Hepatocyte (in vitro differentiated cells): Measurements from ENCODE around the gene CFAP54.

Experiments
- EZH2 ChIP-seq: fragments of 200-600 bp; sonication (generic); IDR thresholded peaks from 2 replicates; pipeline ENCODE4 v1.6.1; 2016; ENCODE audit warnings: antibody characterized with exemption, mild to moderate bottlenecking, borderline replicate concordance
- EZH2phosphoT487 ChIP-seq: fragments of 200-600 bp; sonication (generic); IDR thresholded peaks from one replicate; pipeline ENCODE4 v1.6.1; 2018; ENCODE audit warnings: antibody characterized with exemption, mild to moderate bottlenecking, low read depth, moderate library complexity; ENCODE audit not compliant: unreplicated experiment, severe bottlenecking
- TF ChIP-seq, protein P1 (sequence below): fragments of 200-600 bp; sonication (generic); IDR thresholded peaks from 2 replicates; pipeline ENCODE4 v1.5.1; 2016; ENCODE audit warnings: antibody characterized with exemption, mild to moderate bottlenecking; ENCODE audit not compliant: poor library complexity

GRCh38 chr12:96878704-96879103 is 389.3 kb downstream of the CFAP54 start:
- TF ChIP-seq EZH2 = no peak
- TF ChIP-seq, protein P1, sequence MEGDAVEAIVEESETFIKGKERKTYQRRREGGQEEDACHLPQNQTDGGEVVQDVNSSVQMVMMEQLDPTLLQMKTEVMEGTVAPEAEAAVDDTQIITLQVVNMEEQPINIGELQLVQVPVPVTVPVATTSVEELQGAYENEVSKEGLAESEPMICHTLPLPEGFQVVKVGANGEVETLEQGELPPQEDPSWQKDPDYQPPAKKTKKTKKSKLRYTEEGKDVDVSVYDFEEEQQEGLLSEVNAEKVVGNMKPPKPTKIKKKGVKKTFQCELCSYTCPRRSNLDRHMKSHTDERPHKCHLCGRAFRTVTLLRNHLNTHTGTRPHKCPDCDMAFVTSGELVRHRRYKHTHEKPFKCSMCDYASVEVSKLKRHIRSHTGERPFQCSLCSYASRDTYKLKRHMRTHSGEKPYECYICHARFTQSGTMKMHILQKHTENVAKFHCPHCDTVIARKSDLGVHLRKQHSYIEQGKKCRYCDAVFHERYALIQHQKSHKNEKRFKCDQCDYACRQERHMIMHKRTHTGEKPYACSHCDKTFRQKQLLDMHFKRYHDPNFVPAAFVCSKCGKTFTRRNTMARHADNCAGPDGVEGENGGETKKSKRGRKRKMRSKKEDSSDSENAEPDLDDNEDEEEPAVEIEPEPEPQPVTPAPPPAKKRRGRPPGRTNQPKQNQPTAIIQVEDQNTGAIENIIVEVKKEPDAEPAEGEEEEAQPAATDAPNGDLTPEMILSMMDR = no peak
- no peak for TF ChIP-seq EZH2phosphoT487
